Lung (tissue), 12 donors: Measurements from ENCODE around the gene SCARF1. TPM values are rescaled to one million over a fixed set of nuclear protein-coding genes. Genes with fewer than 3 reads are reported as not detected.
A peak's percentile ranks its signal among the peaks of the same experiment; 100 is the strongest.

Experiments used
- ATAC-seq: fragments of 200-7000 bp; cut with Tn5 transposase; one replicate; pipeline ENCODE4 v1.9.1; 2020; ENCODE audit warnings: moderate number of reproducible peaks; ENCODE audit not compliant: insufficient read depth, low FRiP score
- DNase-seq, 3 donors: peaks; one replicate each; pipeline ENCODE4 v3.0.0-alpha.2; 2013 to 2017
- H3K27ac ChIP-seq, 2 donors: one replicate each; pipeline ENCODE4 v1.5.1; 2013; ENCODE audit warnings: mild to moderate bottlenecking in 2 of 2, moderate library complexity in 2 of 2, control low read depth in 1 of 2, inconsistent platforms in 1 of 2, low read depth in 1 of 2, low read length in 1 of 2
- H3K27me3 ChIP-seq, 3 donors: one replicate each; pipeline ENCODE4 v1.5.1; 2013; ENCODE audit warnings: low read length in 2 of 3; ENCODE audit not compliant: control insufficient read depth in 3 of 3, insufficient read depth in 3 of 3
- H3K36me3 ChIP-seq, 4 donors: one replicate each; pipeline ENCODE4 v1.5.1; 2013; ENCODE audit warnings: low read length in 4 of 4, mild to moderate bottlenecking in 1 of 4, moderate library complexity in 1 of 4; ENCODE audit not compliant: control insufficient read depth in 4 of 4, insufficient read depth in 4 of 4
- H3K4me1 ChIP-seq, 5 donors: one replicate each; pipeline ENCODE4 v1.5.1; 2013; ENCODE audit warnings: low read length in 5 of 5, mild to moderate bottlenecking in 2 of 5, moderate library complexity in 1 of 5; ENCODE audit not compliant: control insufficient read depth in 5 of 5, insufficient read depth in 5 of 5
- H3K4me3 ChIP-seq: one replicate; pipeline ENCODE4 v1.5.1; 2013; ENCODE audit warnings: mild to moderate bottlenecking, control low read depth, moderate library complexity
- H3K9ac ChIP-seq, 2 donors: one replicate each; pipeline ENCODE4 v1.5.1; 2013; ENCODE audit warnings: low read length in 2 of 2, control low read depth in 1 of 2; ENCODE audit not compliant: insufficient read depth in 1 of 2
- H3K9me3 ChIP-seq, 4 donors: one replicate each; pipeline ENCODE4 v1.5.1; 2013; ENCODE audit warnings: low read length in 3 of 4, mild to moderate bottlenecking in 1 of 4, moderate library complexity in 1 of 4; ENCODE audit not compliant: control insufficient read depth in 4 of 4, insufficient read depth in 3 of 4
- WGBS, 2 donors: extraction: QIAGEN DNeasy Blood & Tissue Kit; methylation state at CpG; one replicate each; pipeline ENCODE4 v1.1.7; 2013; 5-methylcytosine and 5-hydroxymethylcytosine counted together
- polyA plus RNA-seq, 2 donors: library from polyadenylated mRNA; stranded (reverse); fragments of 200-250 nt; gene quantifications; one replicate each; pipeline ENCODE4 v1.2.1, GENCODE V29; 2013
- total RNA-seq, 2 donors: library from RNA; depleted of rRNA in 1 of 2; stranded (reverse); fragments of >200 nt in 1 of 2; gene quantifications; one replicate each; pipeline ENCODE4 v1.2.1, GENCODE V29; 2014 to 2021
- TF ChIP-seq, protein P1 (sequence below): IDR thresholded peaks from 2 replicates; pipeline ENCODE4 v1.5.1; 2012; ENCODE audit warnings: mild to moderate bottlenecking; ENCODE audit errors: control extremely low read depth, extremely low read depth
- donor health status: control.
- donor health status: control.
- donor health status: Bipolar disorder and iron deficiency.
- donor health status: healthy.
- donor health status: DM: yes; HTN: yes; CAD: no.

Gene SCARF1
- total and polyA plus RNA-seq, 4 donors: 17.1 to 39.7 (median 29.4) TPM

DNA sequence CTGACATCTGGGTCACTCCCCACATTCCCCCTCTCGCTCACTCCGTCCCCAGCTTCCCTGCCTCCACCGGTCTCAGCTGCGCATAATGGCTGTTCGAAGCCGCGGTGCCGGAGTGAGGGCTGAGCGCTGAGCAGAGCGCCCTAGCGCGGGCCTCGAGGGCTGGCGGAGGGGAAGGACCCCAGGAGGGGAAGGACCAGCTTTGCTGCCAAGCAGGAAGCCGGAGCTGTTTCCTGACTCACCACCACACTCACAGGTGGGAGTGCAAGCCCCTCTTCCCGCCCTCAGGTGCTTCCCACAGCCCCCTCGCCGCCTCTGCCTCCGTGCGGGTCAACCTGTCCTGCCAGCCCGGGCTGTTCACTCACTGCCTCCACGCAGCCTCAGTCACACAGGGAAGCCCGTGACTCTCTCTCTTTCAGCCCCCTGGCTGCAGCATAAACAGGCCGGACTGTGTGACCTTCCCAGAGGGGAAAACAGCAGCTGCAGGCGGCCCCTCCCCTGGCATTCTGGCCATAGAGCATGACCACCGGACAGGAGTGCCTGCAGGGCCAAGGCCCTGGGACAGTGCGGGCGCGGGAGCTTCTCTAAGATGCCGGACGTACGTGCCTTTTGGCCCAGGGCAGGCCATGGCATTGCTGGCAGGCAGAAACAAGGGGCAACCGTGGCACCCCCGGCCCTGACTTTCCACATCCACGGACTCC is 40.6 kb downstream of the SCARF1 start:
- no peak overlapping the region for H3K4me3 ChIP-seq
- peak overlapping the region in 1 of 2 donors; percentile 71 for H3K27ac ChIP-seq
- 39 to 59% methylated on average over 35 of the region's 35 CpGs for WGBS, 2 donors
- peak overlapping the region in 1 of 2 donors; percentile 47 for H3K9ac ChIP-seq
- TF ChIP-seq, protein P1, sequence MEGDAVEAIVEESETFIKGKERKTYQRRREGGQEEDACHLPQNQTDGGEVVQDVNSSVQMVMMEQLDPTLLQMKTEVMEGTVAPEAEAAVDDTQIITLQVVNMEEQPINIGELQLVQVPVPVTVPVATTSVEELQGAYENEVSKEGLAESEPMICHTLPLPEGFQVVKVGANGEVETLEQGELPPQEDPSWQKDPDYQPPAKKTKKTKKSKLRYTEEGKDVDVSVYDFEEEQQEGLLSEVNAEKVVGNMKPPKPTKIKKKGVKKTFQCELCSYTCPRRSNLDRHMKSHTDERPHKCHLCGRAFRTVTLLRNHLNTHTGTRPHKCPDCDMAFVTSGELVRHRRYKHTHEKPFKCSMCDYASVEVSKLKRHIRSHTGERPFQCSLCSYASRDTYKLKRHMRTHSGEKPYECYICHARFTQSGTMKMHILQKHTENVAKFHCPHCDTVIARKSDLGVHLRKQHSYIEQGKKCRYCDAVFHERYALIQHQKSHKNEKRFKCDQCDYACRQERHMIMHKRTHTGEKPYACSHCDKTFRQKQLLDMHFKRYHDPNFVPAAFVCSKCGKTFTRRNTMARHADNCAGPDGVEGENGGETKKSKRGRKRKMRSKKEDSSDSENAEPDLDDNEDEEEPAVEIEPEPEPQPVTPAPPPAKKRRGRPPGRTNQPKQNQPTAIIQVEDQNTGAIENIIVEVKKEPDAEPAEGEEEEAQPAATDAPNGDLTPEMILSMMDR: no peak
- H3K36me3 ChIP-seq: peaks cover 0 to 7% (median 0%) of the 10 kb centered on the region in 4 donors
- H3K9me3 ChIP-seq: peaks cover 0 to 4% (median 0%) of the 10 kb centered on the region in 4 donors
- peaks cover 0 to 33% (median 6%) of the 10 kb centered on the region in 5 donors for H3K4me1 ChIP-seq
- DNase-seq (peak in 2 of 3 donors; percentile 43 to 70), ATAC-seq (no peak)
- no peaks in the 10 kb centered on the region for H3K27me3 ChIP-seq

DNA sequence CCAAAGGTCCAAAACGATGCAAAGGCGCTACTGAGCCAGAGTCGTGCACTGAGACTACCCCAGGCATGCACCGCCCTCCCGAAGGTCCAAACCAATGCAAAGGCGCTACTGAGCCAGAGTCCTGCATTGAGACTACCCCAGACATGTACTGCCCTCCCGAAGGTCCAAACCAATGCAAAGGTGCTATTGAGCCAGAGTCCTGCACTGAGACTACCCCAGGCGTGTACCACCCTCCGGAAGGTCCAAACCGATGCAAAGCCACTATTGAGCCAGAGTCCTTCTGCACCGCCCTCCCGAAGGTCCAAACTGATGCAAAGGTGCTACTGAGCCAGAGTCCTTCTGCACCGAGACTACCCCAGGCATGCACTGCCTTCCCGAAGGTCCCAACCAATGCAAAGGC is 44.0 kb downstream of the SCARF1 start:
- Histone ChIP-seq H3K4me1 (peaks cover 0 to 18% (median 4%) of the 10 kb centered on the region in 5 donors), H3K27me3 (no peaks in the 10 kb centered on the region), H3K9ac (no peak overlapping the region), H3K36me3 (peaks cover 0 to 7% (median 0%) of the 10 kb centered on the region in 4 donors), H3K27ac (no peak overlapping the region), H3K9me3 (peaks cover 0 to 4% (median 0%) of the 10 kb centered on the region in 4 donors), H3K4me3 (no peak overlapping the region)
- WGBS, 2 donors: 97 to 99% methylated on average over 14 of the region's 14 CpGs
- TF ChIP-seq, protein P1: no peak
- ATAC-seq (no peak), DNase-seq (no peak)

DNA sequence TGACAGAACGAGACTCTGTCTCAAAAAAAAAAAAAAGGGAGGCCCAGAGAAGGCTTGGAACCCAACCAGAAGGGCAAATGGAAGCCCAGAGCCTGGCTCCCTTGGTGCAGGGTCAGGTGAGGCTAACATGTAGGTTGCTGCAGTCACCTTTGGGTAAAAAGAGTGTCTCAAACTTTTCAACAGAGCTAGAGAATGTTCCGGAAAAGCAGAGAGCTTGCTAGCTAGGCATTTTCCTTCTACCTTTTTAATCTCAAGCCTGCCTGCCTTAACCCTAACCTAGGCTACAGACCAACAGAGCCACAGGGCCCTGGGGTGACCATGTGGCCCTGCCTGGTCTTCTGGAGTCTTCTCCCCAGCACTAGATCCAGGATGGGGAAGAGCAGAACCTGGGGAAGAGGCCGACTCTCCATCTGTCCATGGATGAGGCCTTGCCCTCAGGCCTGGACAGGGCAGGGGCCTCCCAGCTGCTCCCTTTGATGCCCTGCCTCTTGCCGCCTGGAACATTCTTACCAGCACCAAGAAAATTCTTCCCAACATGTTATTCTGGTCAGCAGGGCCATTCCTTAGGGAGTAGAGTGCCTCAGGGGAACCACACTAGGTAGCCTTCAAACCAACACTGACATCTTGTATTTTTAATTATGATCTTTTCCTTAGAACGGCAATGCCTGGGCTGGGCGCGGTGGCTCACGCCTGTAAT is 47.0 kb downstream of the SCARF1 start:
- peak overlapping the region in 1 of 2 donors; percentile 66 for H3K27ac ChIP-seq
- TF ChIP-seq, protein P1: no peak
- H3K4me3 ChIP-seq: no peak overlapping the region
- WGBS, 2 donors: 90 to 93% methylated on average over 8 of the region's 8 CpGs
- H3K9ac ChIP-seq: no peak overlapping the region
- peaks cover 0 to 4% (median 0%) of the 10 kb centered on the region in 4 donors for H3K36me3 ChIP-seq
- H3K4me1 ChIP-seq: no peaks in the 10 kb centered on the region
- peaks cover 0 to 4% (median 0%) of the 10 kb centered on the region in 4 donors for H3K9me3 ChIP-seq
- H3K27me3 ChIP-seq: no peaks in the 10 kb centered on the region
- no peak for DNase-seq
- ATAC-seq: no peak
